ENCODE measurements around the gene ATP5MC2.
"Not testable (repeated sequence)": the region's sequence is repeated elsewhere in the genome, so short reads cannot be mapped to it uniquely, and the experiment has no call there.

ATP5MC2 gene

DNA sequence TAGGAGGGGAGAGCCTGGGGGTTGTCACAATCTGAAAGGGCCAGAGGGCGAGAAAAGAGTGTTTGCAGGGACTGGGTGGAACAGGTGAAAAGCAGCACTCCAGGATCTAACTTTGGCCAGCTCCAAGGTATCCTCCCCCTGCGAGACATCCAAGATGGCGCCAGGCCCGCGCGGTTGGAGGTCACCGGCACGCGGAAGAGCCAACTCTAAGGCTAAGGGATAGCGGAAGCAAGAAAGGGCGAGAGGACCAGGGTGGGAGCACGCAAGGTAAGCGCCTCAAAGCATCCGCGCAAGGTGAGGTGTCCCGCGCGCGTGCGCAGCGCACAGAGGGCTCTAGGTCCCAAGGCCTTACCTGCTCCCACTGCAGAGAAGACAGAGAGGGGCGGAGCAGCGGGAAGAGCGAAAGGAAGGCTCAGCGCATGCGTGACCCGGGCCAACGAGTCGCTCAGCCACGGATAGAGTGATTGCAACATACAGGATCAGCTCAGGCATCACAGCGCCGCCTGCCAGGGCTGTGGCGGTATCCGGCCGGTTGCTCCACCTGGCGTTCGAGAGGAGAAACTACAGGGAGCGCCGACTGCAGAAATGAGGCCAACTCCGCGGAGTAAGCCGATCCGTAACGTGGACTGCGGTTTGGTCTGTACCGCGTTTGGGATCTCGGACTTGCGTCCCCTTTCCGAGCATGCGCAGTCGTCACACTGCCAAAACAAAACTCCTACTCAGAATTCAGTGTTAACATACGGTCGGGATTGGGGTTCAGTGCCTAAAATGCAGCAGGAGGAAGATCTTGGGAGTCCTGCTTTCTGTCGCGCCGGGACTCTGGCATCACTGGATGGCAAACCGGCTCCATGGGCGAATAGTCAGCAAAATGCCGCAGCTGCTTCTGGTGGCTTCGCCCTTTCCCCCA is at the start of gene ATP5MC2:
Gene ATP5MC2 (minus strand): TSS at position 383 of the 907 bp plus-strand sequence. CDS start 3,469 bp downstream, outside the sequence.
- peak; percentile 100 for DNase-seq (ENCODE audit: low spot score)

DNA sequence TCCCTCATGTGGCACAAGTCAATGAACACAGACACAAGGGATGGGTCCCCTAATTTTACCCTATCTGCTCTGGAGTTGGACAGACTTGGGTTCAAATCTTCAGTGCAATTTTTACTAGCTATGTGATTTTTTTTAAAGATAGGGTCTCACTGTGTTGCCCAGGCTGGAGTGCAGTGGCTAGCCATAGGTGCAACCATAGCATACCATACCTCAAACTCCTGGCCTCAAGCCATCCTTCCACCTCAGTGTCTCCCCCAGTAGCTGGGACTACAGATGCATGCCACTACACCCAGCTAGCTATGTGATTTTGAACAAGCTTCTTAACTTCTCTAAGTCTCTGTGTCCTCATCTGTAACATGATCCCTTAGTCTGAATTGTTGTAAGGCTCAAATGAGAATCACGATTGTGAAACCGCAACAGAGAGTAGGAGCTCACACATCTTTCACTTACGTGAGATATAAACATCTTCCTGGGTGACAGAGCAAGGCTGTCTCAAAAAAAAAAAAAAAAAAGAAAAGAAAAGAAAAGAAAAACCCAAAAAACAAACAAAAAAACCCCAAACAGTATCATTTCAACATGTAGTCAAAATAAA is 46.7 kb upstream of the ATP5MC2 start:
- no peak for DNase-seq (ENCODE audit: low spot score)

DNA sequence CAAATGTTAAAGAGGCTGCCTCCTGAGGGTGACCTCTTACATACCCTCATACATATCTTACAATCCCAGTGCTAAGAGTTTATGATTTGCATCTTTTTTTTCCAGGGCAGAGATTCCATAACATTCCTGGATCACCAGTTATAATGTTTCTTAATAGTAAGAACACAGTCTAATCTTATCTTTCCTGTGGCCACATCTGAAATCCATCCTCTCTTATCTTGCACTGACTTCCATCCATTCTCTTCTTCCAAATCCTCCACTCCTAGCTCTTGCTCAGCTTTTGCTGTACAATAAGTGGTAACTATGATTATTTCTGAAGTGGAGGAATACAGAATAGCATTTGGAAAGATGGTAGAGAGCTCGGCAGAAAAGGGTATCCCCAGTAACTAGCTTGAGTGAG is 45.1 kb upstream of the ATP5MC2 start:
- no peak for DNase-seq (ENCODE audit: low spot score)

DNA sequence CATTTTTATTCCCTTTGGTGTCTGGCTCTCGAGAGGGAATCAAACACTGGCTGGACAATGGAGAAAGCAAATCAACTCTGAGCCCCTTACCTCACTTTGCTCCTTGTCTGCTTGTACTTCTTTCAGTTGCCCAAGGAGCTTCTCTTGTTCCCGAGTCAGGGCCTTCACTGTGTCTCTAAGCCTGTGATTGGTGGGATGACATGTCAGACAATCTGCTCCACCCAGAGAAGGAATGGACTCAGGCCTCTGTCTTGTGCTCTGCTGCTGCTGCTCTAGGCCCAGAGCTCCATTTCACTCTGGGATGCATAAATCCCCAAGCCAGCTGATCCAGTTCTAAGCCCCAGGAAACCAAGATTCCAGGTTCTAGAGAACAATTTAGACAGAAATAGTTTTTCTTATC is 43.8 kb upstream of the ATP5MC2 start:
- no peak for DNase-seq (ENCODE audit: low spot score)

DNA sequence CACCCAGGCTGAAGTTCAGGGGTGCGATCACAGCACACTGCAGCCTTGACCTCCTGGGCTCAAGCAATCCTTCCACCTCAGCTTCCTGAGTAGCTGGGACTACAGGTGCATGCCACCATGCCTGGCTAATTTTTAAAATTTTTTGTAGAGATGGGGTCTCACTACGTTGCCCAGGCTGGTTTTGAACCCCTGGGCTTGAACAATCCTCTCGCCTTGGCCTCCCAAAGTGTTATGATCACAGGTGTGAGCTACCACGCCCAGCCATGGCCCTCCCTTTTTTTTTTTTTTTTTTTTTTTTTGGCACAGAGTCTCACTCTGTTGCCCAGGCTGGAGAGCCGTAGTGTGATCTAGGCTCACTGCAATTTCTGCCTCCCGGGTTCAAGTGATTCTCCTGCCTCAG is 42.7 kb upstream of the ATP5MC2 start:
- not testable (repeated sequence) for DNase-seq (ENCODE audit: low spot score)

DNA sequence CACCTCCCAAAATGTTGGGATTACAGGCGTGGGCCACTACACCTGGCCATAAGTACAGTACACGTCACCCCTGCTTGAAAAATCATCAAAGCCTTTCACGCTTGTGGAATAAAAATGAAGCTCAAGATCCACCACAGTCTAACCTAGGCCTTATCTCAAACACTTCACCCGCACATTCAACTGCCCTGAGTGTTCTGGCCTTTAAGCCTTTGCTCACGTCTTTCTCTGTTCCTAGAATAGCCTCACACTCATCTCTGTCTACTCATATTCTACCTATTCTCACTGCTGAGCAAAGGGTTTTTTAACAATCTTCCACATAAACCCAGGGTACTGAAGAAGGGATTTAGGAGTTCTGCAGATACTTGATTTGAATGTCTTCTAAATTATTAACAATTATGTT is 41.4 kb upstream of the ATP5MC2 start:
- no peak for DNase-seq (ENCODE audit: low spot score)

DNA sequence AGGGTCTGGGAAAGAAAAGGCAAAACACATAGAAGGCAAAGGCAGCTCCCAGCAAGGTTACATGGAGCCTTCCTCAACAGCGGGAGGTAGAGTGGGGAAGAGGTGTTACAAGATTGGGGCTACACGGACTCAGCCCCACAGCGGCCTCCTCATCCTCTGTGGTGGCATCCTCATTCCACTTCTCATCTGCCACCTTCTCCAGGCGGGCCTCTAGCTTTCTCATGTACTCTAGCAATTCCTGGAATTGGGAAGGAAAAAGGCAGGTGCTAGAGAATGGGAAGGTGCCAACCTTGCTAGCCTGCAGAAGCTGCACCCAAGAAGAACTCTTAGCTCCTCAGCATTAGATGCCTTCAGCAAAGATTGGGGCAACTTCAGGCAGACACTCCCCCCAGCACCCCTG is 38.1 kb upstream of the ATP5MC2 start:
- DNase-seq (ENCODE audit: low spot score) = no peak

DNA sequence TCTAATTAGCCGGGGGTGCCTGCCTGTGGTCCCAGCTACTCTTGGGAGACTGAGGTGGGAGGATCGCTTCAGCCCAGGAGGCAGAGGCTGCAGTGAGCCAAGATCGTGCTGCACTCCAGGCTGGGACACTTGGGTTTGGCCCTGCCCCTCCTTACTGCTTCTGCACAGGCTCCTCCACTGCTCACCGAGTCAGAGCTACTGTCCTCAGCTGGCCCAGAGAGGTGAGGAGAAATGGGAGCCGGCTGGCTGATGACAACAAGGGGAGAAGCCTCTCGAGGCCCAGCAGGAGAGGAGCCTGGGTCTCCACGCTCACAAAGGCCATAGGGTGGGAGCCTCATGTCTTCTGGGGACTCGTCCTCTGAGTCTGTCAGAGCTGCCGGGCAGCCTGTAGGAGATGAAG is 37.6 kb upstream of the ATP5MC2 start:
- DNase-seq (ENCODE audit: low spot score) = no peak

DNA sequence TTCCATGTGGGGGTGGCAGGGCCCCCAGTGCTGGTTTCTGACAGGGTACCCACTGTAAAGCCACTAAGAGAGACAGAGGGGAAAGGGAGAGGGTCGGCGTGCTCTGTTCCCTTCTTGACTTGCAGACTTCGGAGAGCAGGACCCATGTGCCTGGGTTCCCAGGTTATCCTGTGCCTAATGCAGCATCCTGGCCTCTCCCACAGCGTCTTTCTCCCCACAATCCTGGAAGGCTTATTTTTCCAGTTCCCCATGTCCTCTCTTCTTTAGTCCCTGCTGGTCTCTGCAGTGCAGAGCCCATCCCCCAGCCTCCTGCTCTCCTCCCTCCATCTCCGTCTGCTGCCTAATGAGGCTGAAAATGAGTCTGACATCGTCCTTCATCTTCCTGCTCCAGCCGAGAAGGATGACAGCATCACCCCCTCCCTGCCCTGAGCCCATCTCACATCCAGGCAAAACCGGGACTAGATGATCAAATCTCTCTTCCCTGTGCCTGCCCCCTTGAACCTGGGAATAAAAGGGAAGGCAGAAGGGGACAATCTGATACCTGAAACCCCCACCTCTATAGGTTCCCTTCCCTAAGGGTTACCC is 36.3 kb upstream of the ATP5MC2 start:
- no peak for DNase-seq (ENCODE audit: low spot score)

DNA sequence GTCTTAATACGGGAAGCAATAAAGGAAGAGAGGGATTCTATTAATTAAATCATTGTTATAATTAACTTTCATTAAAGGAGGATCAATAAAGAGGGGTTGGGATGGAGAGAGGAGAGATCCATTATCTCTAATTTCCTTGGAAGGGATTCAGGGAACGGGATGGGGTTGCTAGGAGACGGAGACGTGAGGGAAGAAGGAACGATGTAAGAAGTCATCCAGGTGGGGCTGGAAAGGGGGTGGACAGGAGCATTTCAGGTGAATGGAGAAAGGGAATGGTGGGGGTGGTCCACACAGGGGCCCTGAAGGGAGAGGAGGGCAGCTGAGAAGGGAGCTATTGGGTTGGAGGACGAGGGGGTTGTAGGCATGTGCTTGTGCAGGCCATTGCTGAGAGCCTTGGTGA is 34.2 kb upstream of the ATP5MC2 start:
- DNase-seq (ENCODE audit: low spot score) = no peak

DNA sequence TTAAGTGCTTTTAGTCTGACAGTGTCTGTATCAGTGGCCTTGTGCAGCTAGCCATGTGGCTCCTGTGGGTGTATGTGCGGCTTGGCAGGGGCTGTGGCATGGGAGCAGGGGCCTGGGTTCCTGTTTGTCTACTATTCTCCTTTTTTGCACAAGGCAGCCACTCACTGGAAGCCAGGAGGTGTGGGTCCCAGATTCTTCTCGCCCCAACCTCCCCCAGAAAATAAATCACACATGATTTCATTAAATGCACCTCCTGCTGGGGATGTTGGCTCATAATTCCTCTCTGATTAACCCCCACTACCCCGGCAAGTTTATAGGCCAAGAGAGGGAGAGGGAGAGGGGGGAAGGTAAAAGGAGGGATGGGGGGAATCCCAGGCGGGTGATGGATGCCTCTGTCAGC is 33.8 kb upstream of the ATP5MC2 start:
- DNase-seq (ENCODE audit: low spot score) = no peak

DNA sequence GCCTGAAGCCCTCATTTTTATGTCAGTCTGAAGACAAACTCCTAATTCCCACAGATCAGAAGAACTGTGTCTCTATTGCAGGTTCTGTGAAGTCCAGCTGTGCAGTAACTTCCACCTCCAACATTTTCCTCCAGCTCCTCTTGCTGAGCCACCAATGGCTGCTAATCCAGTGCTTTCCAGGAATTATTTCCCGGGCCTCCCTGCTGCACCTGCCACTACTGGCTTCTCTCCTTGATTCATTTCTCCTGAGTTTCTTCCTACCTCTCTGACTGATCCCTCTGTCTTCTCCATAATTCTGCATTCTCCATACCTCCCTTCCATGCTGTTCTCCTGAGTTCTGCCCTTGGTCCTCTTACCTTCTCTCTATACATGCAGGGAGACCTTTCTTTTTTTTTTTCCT is 30.2 kb upstream of the ATP5MC2 start:
- no peak for DNase-seq (ENCODE audit: low spot score)

DNA sequence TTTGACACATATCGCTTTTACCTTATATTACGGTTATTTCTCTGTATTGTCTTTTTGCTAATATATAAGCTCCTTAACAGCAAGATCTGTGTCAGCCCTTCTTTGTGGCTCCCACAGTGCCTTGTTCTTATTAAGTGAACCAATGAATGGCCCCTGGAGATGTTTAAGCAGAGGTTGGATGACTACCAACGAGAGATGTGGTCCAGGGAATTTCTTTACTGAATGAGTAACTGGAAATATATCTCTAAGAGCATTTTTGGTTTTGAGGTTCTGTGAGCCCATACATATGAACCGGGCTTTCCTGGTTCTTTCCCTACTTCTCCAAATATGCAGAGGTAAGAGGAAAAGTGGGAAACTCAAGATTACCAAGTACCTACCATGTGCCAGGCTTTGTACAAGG is 27.9 kb upstream of the ATP5MC2 start:
- no peak for DNase-seq (ENCODE audit: low spot score)

DNA sequence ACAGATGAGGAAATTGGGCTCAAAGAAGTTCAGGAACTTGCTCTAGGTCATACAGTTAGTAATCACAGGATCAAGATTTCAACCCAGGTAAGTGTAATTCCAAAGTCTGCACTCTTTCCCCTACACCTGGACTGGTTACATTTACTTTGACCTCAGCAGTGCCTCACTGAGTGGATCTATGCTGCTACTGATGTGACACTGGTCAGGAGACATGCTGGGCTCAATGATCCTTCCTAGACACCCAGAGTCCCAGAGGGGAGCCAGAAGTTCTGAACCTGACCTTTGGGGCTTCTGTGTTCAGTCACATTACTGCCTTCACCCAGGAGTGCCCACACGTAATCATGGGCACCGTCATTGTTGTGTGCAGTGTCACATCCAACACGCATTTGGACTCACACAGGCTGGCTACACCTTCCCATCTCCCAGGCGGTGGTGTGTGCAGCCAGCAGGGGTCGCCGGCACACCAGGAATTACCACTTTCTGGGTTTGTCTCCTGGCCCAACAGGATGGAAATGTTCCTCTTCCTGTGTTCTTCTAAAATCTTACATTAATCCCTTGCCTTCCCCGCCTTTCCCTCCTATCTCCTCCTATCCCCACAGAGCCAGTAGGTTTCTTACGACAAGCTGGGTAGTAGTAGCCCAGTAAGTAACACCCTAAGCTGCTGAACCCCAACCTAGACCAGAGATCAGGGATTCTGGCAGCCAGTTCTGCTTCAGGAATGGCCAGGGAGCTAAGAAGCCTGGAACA is 25.8 kb upstream of the ATP5MC2 start:
- peak; percentile 92 for DNase-seq (ENCODE audit: low spot score)

DNA sequence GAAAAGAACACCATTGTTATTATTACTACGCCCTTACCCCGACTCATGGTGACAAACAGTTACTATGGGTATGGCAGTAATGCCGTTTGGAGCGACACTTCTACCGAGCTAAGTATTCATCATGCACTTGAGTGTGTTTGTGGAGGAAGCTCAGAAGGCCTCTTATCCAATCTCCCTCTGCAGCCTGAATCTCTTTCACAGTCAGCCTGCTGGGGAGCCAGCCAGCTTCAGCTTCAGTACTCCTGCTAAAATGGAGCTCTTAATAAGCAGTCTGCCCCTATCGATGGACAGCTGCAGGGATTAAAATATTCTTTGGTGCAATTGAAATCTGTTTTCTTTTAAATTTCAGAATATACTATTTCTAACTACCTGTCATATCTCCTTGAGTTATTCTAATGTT is 24.7 kb upstream of the ATP5MC2 start:
- DNase-seq (ENCODE audit: low spot score) = no peak

DNA sequence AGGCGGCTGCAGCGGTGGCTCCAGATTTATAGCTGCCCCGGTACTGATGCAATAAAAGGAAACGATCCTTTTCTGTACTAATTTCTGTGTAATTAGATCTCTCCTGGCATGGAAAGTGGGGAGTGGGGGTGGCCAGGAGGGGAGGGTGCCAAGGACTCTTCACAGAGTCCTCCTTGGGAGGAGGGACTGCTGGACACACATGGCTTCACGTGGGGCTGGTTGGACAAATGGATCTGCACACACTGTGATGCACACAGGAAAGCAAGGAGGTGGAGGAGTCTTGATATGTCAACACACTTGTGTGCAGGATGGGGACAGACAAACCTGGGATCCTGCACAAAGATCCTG is 23.8 kb upstream of the ATP5MC2 start:
- DNase-seq (ENCODE audit: low spot score) = no peak

DNA sequence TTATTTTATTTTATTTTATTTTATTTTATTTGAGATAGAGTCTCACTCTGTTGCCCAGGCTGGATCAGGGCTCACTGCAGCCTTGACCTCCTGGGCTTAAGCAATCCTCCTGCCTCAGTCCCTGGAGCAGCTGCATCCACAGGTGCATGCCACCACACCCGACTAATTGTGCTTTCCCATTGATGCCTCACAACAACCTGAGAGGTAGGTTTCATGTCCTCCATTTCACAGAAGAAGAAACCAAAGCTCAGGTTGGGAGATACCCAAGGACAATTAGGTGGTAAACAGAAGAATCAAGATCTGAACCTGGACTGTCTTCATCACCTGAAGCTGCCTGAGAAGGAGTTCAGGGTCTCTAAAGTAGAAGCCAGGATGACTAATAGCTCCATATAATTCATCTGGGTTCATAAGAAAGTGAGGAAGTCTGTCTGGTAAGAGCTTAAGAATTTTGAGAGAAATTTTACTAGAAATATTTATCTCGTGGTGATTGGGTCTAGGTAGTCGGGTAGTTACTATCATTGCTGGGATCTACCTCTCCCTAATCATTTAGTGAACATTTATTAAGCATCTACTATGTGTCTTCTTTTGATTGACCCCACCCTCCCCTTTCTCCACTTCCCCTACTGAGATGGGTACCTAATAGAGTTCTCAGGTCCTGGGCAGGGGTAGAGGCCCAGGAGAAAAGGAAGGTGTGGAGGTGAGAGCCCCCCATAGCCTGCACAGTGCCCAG is 23.2 kb upstream of the ATP5MC2 start:
- DNase-seq (ENCODE audit: low spot score) = no peak

DNA sequence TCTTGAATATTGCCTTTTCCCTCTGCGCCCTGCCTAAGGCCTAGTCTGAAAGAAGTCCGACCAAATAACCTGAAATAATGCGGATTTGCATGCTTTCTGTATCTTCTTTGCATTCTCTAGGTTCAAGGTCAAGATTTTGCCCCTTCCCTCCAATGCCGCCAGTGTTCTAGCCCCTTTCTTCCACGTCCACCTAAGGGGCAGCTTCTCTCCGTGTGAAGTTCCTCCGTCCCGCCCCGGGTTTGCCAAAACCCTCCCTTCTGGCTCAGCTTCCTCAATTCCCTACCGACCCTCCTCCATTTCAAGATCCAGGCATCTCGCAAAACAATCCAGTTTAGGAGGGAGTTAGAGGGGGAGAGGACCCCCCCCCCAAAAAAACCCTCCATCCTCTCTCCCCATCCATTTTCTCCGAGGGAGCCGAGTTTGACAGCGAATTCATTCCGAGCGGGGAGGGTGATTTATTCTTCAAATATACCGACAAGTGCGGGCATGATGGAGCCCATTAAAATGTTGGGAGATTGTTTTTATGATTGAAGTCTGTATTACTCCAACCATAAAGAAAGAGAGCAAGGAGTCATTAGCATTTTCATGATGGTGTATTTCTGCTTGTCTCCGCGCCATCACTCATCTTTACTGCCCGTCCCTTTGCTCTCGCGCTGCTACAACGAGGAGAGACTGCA is 20.9 kb upstream of the ATP5MC2 start:
- DNase-seq (ENCODE audit: low spot score) = no peak

DNA sequence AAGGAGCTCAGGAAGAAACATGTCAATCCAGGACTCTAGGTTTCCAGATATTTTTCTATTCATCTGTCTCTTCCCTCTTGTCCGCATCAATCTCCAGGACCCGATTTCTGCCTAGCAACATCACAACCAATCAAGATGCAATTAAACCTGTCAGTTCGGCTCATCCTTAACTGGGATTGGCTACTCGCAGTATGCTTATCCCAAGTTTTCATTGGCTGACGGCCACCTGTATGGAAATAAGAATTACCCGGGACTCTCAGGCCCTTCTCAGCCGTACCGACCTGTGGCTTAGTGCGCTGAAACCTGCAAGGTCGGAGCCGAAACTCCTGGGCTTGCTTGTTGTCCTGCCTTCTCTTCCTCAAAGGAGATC is 20.4 kb upstream of the ATP5MC2 start:
- peak; percentile 89 for DNase-seq (ENCODE audit: low spot score)

DNA sequence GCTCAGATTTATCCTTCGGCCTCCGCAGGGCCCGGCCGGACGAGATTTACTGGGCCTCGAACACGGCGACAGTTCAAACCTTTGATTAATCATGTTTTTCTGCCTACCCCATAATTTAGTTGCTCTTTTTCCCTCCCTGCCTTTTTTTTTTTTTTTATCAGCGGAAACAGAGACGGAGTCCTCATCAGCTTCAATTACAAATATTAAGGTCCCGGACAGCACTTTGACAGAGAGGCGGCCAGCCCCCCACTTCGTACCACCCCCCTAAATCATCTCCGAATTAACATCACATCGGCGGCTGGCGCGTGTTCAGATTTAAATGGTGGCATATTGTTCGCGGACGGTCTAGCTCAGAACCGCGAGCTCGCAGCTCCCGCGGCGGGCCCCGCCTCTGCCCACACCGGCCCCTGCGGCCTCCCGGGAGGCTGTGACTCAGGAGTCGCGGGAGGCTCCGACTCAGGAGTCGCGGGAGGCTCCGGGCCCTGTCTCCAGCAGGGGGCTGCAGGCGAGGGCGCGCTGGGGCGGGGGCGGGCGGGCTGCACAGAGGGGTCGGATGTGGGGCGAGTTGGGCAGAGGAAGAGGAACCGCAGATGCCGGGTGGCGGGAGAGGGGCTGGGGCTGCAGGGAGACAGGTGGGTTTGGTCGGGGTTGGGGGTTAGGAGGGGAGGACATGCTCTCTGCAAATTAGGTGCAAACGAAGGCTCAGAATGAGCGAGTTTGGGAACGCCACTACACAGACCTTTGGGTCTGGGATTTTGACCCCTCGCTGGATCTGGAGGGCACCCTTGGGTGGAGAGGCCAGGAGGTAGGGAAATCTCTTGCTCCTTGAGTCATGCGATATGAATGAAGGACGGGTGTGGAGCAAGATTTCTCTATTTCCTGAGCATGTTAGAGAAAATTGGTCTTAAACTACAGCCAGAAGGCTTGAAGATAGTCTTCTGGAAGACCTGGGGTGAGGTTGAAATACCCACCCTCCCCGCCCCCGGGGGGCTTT is 19.6 kb upstream of the ATP5MC2 start:
- peak; percentile 86 for DNase-seq (ENCODE audit: low spot score)

All from ecto neural progenitor cell (in vitro differentiated cells).